SK-N-SH (cell line): ENCODE measurements around the gene TCAF1.

Experiments used
- EP300 ChIP-seq, 2 experiments: IDR thresholded peaks; 2 replicates each; pipeline versions ENCODE4 v1.4.0 to v1.6.1; 2012; ENCODE audit warnings: borderline replicate concordance in 1 of 2, low read depth in 1 of 2, low read length in 1 of 2
- GABPA ChIP-seq: IDR thresholded peaks from 2 replicates; pipeline ENCODE4 v1.4.0; 2012; ENCODE audit warnings: low read depth, mild to moderate bottlenecking
- MEF2A ChIP-seq: IDR thresholded peaks from 2 replicates; pipeline ENCODE4 v1.4.0; 2012; ENCODE audit warnings: low read depth, borderline replicate concordance
- TF ChIP-seq, protein P1 (sequence below): fragments of 200-600 bp; sonication (generic); IDR thresholded peaks from 2 replicates; pipeline ENCODE4 v1.6.1; 2017; ENCODE audit warnings: antibody characterized with exemption, mild to moderate bottlenecking, moderate library complexity

DNA sequence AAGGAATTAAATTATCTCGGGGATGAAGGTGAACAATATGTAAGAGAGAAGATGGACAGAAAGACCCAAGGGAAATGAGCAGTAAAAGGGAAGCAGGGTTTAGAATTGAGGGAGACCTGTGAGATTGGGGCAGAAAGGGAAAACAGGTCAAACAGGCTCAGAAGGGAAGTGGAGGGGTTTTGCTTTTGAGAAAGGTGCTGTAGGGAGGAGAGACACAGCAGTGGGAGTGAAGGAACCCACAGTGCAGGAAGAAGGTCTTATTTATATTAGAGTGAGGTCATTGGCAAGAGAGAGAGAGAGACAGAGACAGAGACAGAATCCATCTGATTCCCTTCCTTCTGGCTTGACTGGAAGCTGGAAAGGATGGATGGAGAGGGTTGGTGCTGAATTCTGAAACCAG lies 3.5 kb upstream of the TCAF1 start:
- TF ChIP-seq, protein P1, sequence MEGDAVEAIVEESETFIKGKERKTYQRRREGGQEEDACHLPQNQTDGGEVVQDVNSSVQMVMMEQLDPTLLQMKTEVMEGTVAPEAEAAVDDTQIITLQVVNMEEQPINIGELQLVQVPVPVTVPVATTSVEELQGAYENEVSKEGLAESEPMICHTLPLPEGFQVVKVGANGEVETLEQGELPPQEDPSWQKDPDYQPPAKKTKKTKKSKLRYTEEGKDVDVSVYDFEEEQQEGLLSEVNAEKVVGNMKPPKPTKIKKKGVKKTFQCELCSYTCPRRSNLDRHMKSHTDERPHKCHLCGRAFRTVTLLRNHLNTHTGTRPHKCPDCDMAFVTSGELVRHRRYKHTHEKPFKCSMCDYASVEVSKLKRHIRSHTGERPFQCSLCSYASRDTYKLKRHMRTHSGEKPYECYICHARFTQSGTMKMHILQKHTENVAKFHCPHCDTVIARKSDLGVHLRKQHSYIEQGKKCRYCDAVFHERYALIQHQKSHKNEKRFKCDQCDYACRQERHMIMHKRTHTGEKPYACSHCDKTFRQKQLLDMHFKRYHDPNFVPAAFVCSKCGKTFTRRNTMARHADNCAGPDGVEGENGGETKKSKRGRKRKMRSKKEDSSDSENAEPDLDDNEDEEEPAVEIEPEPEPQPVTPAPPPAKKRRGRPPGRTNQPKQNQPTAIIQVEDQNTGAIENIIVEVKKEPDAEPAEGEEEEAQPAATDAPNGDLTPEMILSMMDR: no peak
- TF ChIP-seq MEF2A (no peak), EP300 (IDR thresholded peaks at IDR 0.05; ENCODE audit: borderline replicate concordance in 1 of 2, low read depth in 1 of 2, low read length in 1 of 2) (no peak), GABPA (no peak)
